NT2/D1 (cell line): Measurements from ENCODE around the gene TEX48.

Source experiments
- DNase-seq: peaks from one replicate; pipeline ENCODE4 v3.0.0-alpha.2; 2011; ENCODE audit warnings: low read depth, low spot score
- H3K27me3 ChIP-seq: 2 replicates; pipeline ENCODE4 v1.6.0; 2011; ENCODE audit warnings: mild to moderate bottlenecking; ENCODE audit not compliant: insufficient read length, insufficient read depth
- H3K36me3 ChIP-seq: 2 replicates; pipeline ENCODE4 v1.6.1; 2011; ENCODE audit warnings: mild to moderate bottlenecking, low read length, mixed read lengths; ENCODE audit not compliant: insufficient read depth, insufficient read length
- H3K4me1 ChIP-seq: 2 replicates; pipeline ENCODE4 v1.5.1; 2011; ENCODE audit not compliant: insufficient read depth, insufficient read length
- H3K4me3 ChIP-seq: 2 replicates; pipeline ENCODE4 v1.5.1; 2011; ENCODE audit warnings: low read depth; ENCODE audit not compliant: insufficient read length
- H3K9ac ChIP-seq: 2 replicates; pipeline ENCODE4 v1.6.0; 2011; ENCODE audit warnings: low read depth; ENCODE audit not compliant: insufficient read length
- H3K9me3 ChIP-seq: 2 replicates; pipeline ENCODE4 v1.5.1; 2011; ENCODE audit warnings: mild to moderate bottlenecking, low read length; ENCODE audit not compliant: insufficient read depth
- SUZ12 ChIP-seq: IDR thresholded peaks from 2 replicates; pipeline ENCODE4 v1.6.1; 2011; ENCODE audit not compliant: insufficient read length, insufficient read depth; ENCODE audit errors: extremely low read depth
- YY1 ChIP-seq: IDR thresholded peaks from 2 replicates; pipeline ENCODE4 v1.6.1; 2011; ENCODE audit not compliant: insufficient read length, insufficient read depth
- ZNF274 ChIP-seq: IDR thresholded peaks from 2 replicates; pipeline ENCODE4 v1.6.1; 2011; ENCODE audit warnings: mild to moderate bottlenecking, low read depth, low read length

Gene TEX48

GRCh38 chr9:114677418-114677817, 4.6 kb downstream of the TEX48 start:
- no peak for DNase-seq

GRCh38 chr9:114676901-114677300, 5.1 kb downstream of the TEX48 start:
- Histone ChIP-seq H3K27me3 (no peaks in the 10 kb centered on the region), H3K4me3 (no peak overlapping the region), H3K9me3 (no peaks in the 10 kb centered on the region), H3K4me1 (peaks cover 4% of the 10 kb centered on the region), H3K9ac (no peak overlapping the region), H3K36me3 (no peaks in the 10 kb centered on the region)
- TF ChIP-seq SUZ12 = no peak
- TF ChIP-seq YY1 = no peak
- TF ChIP-seq ZNF274 = no peak
- DNase-seq = no peak

More at GRCh38 chr9:114677418-114677817, 4.6 kb downstream of the TEX48 start:
- no peak for TF ChIP-seq YY1
- no peak for TF ChIP-seq ZNF274
- no peak for TF ChIP-seq SUZ12
- H3K4me3 ChIP-seq = no peak overlapping the region
- no peaks in the 10 kb centered on the region for H3K9me3 ChIP-seq
- no peaks in the 10 kb centered on the region for H3K27me3 ChIP-seq
- H3K4me1 ChIP-seq = peaks cover 4% of the 10 kb centered on the region
- H3K9ac ChIP-seq = no peak overlapping the region
- no peaks in the 10 kb centered on the region for H3K36me3 ChIP-seq

- Histone ChIP-seq H3K27me3 (no peaks in the 10 kb centered on the region), H3K9ac (no peak overlapping the region), H3K4me1 (peaks cover 4% of the 10 kb centered on the region), H3K9me3 (peaks cover 10% of the 10 kb centered on the region), H3K36me3 (no peaks in the 10 kb centered on the region), H3K4me3 (no peak overlapping the region)
- TF ChIP-seq YY1 (no peak), SUZ12 (no peak), ZNF274 (no peak)
- no peak for DNase-seq
These were observed 7.0 kb downstream of the TEX48 start for GRCh38 chr9:114674798-114675540.

- peaks cover 4% of the 10 kb centered on the region for H3K4me1 ChIP-seq
- H3K9me3 ChIP-seq = peaks cover 10% of the 10 kb centered on the region
- no peaks in the 10 kb centered on the region for H3K27me3 ChIP-seq
- no peak for DNase-seq
- TF ChIP-seq YY1 (no peak), SUZ12 (no peak), ZNF274 (no peak)
- no peaks in the 10 kb centered on the region for H3K36me3 ChIP-seq
- no peak overlapping the region for H3K9ac ChIP-seq
- no peak overlapping the region for H3K4me3 ChIP-seq
These were observed 7.8 kb downstream of the TEX48 start for GRCh38 chr9:114674076-114674797.

- Histone ChIP-seq H3K4me1 (peaks cover 4% of the 10 kb centered on the region), H3K36me3 (no peaks in the 10 kb centered on the region), H3K4me3 (no peak overlapping the region), H3K9ac (no peak overlapping the region), H3K9me3 (peaks cover 10% of the 10 kb centered on the region), H3K27me3 (no peaks in the 10 kb centered on the region)
- TF ChIP-seq ZNF274 (no peak), SUZ12 (no peak), YY1 (no peak)
- no peak for DNase-seq
These were observed 10.4 kb downstream of the TEX48 start for GRCh38 chr9:114671605-114672004.

- Histone ChIP-seq H3K9ac (no peak overlapping the region), H3K27me3 (no peaks in the 10 kb centered on the region), H3K9me3 (peaks cover 10% of the 10 kb centered on the region), H3K4me1 (no peaks in the 10 kb centered on the region), H3K36me3 (no peaks in the 10 kb centered on the region), H3K4me3 (no peak overlapping the region)
- no peak for DNase-seq
- TF ChIP-seq ZNF274 (no peak), SUZ12 (no peak), YY1 (no peak)
These were observed 12.0 kb downstream of the TEX48 start for GRCh38 chr9:114669961-114670360.

- H3K36me3 ChIP-seq = no peaks in the 10 kb centered on the region
- no peak overlapping the region for H3K4me3 ChIP-seq
- DNase-seq = no peak
- TF ChIP-seq ZNF274 (no peak), YY1 (no peak), SUZ12 (no peak)
- H3K4me1 ChIP-seq = no peaks in the 10 kb centered on the region
- H3K9ac ChIP-seq = no peak overlapping the region
- no peaks in the 10 kb centered on the region for H3K27me3 ChIP-seq
- H3K9me3 ChIP-seq = peaks cover 10% of the 10 kb centered on the region
These were observed 13.8 kb downstream of the TEX48 start for GRCh38 chr9:114668146-114668545.
